Measurements from ENCODE around the gene ROR1.

GRCh38 chr1:63855942-63856341 is 82.1 kb downstream of the ROR1 start:
- no peak for TF ChIP-seq POLR2A (IDR thresholded peaks at IDR 0.05; ENCODE audit: low read length)
- TF ChIP-seq GATA1 (IDR thresholded peaks at IDR 0.05; ENCODE audit: low read depth, low read length), result no peak
